ENCODE results near the gene SCAMP1.

DNA sequence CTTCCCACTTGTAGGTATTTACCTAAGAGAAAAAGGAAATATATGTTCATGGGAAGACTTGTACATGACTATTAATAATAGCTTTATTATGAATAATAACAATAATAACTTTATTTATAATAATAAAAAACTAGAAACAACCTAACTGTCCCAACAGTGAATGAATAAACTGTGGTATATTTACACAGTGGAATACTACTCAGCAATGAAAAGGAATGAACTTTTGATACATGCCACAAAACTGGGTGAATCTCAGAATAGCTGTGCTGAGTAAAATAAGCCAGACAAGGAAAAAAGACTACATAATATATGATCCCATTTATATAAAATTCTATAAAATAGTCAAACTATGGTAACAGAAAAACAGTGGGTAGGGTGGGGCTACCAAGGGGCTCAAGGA lies 88.7 kb downstream of the SCAMP1 start:
- TF ChIP-seq, protein P1, sequence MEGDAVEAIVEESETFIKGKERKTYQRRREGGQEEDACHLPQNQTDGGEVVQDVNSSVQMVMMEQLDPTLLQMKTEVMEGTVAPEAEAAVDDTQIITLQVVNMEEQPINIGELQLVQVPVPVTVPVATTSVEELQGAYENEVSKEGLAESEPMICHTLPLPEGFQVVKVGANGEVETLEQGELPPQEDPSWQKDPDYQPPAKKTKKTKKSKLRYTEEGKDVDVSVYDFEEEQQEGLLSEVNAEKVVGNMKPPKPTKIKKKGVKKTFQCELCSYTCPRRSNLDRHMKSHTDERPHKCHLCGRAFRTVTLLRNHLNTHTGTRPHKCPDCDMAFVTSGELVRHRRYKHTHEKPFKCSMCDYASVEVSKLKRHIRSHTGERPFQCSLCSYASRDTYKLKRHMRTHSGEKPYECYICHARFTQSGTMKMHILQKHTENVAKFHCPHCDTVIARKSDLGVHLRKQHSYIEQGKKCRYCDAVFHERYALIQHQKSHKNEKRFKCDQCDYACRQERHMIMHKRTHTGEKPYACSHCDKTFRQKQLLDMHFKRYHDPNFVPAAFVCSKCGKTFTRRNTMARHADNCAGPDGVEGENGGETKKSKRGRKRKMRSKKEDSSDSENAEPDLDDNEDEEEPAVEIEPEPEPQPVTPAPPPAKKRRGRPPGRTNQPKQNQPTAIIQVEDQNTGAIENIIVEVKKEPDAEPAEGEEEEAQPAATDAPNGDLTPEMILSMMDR (conservative IDR thresholded peaks at IDR 0.05 in 1 of 2, IDR thresholded peaks at IDR 0.05 in 1 of 2; ENCODE audit: low read depth in 1 of 2, low read length in 2 of 2) = no peak
- no peak for TF ChIP-seq EZH2 (IDR thresholded peaks at IDR 0.05; ENCODE audit: low read length, missing control alignments)
